GM10248 (cell line): ENCODE data around the gene PAN3.
"Not testable (repeated sequence)": the region's sequence is repeated elsewhere in the genome, so short reads cannot be mapped to it uniquely, and the experiment has no call there.

Experiments used
- CTCF ChIA-PET: fragments of 300-600 bp; sonication (Branson Sonifier 250); formaldehyde crosslinking; extraction: SDS; loops from one replicate; lab custom pipeline; 2021; ENCODE audit warnings: antibody characterized with exemption; lab: Yijun Ruan, JAX
- POLR2A ChIA-PET: fragments of 350-650 bp; sonication (Branson Sonifier 250); formaldehyde crosslinking; extraction: SDS; loops from one replicate; lab custom pipeline; 2020; ENCODE audit warnings: antibody characterized with exemption; lab: Yijun Ruan, JAX
- DNase-seq: peaks from one replicate; pipeline ENCODE4 v3.0.0; 2012; ENCODE audit errors: extremely low spot score
- TF ChIP-seq, protein P1 (sequence below): IDR thresholded peaks from 2 replicates; pipeline ENCODE4 v1.5.1; 2012; ENCODE audit warnings: mild to moderate bottlenecking, low read depth; ENCODE audit errors: extremely low read depth, missing control alignments, control extremely low read depth

The PAN3 gene

DNA sequence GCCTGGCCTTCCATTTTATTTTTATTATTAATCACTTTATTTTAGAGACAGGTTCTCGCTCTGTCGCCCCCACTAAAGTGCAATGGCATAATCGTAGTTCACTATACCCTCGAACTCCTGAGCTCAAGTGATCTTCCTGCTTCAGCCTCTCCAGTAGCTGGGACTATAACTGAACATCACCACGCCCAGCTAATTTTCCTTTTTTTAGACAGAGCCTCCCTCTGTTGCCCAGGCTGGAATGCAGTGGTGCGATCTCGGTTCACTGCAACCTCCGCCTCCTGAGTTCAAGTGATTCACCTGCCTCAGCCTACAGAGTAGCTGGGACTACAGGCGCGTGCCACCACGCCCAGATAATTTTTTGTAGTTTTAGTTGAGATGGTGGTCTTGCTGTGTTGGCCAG lies 6.7 kb upstream of the PAN3 start:
- CTCF ChIA-PET: no interaction called here
- no peak for DNase-seq
- POLR2A ChIA-PET: no interaction called here
- TF ChIP-seq, protein P1, sequence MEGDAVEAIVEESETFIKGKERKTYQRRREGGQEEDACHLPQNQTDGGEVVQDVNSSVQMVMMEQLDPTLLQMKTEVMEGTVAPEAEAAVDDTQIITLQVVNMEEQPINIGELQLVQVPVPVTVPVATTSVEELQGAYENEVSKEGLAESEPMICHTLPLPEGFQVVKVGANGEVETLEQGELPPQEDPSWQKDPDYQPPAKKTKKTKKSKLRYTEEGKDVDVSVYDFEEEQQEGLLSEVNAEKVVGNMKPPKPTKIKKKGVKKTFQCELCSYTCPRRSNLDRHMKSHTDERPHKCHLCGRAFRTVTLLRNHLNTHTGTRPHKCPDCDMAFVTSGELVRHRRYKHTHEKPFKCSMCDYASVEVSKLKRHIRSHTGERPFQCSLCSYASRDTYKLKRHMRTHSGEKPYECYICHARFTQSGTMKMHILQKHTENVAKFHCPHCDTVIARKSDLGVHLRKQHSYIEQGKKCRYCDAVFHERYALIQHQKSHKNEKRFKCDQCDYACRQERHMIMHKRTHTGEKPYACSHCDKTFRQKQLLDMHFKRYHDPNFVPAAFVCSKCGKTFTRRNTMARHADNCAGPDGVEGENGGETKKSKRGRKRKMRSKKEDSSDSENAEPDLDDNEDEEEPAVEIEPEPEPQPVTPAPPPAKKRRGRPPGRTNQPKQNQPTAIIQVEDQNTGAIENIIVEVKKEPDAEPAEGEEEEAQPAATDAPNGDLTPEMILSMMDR: no peak

DNA sequence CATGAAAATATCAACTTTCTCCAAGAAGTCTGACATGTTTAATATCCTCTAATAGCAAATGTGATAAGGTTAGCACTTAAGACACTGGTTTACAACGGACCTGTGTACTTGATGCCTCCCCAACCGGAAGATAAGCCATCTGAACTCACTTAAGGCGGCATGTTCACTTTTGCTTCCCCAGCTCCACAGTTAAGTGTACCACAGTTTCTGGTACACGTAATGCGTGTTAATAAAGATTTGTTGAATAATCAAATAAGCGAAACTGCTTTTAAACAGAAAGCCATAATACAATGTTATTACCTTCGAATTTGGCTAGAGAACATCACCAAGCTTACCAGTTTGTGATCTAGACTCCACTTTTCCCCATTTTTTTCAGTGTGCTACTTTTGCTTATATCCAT lies 1.4 kb upstream of the PAN3 start:
- POLR2A ChIA-PET: no interaction called here
- CTCF ChIA-PET: interaction anchor here (1.0 kb wide), 1 partner anchor 12 kb away, joined by 3 read pairs; no protein-coding TSS in a partner anchor
- TF ChIP-seq, protein P1: no peak
- DNase-seq: peak; percentile 44

DNA sequence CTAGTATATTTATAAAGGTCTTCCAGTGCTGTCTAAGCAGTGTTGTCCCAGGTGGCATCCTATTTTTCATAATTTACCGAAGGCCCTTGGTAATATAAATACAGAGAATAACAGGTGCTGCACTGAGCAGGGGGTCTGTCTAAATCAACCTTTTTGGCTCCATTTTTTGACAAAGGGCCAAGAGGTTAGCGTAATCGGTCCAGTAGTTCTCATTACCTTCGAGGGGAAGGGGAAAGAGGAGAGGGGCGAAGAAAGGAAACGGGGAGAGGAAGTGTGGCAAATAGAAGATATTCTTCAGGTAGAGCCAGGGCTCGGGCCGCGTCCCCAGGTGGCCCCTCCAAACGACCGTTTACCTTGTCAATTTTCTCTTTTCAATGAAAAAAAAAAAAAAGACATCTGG lies 749 bp upstream of the PAN3 start:
- TF ChIP-seq, protein P1: no peak
- CTCF ChIA-PET: interaction anchor here (1.0 kb wide), 1 partner anchor 13 kb away, joined by 3 read pairs; no protein-coding TSS in a partner anchor
- POLR2A ChIA-PET: interaction anchor here (0.7 to 1.0 kb wide), 6 partner anchors 10 to 1150 kb away, joined by 3 to 4 read pairs (median 4); no protein-coding TSS in a partner anchor
- DNase-seq: no peak

DNA sequence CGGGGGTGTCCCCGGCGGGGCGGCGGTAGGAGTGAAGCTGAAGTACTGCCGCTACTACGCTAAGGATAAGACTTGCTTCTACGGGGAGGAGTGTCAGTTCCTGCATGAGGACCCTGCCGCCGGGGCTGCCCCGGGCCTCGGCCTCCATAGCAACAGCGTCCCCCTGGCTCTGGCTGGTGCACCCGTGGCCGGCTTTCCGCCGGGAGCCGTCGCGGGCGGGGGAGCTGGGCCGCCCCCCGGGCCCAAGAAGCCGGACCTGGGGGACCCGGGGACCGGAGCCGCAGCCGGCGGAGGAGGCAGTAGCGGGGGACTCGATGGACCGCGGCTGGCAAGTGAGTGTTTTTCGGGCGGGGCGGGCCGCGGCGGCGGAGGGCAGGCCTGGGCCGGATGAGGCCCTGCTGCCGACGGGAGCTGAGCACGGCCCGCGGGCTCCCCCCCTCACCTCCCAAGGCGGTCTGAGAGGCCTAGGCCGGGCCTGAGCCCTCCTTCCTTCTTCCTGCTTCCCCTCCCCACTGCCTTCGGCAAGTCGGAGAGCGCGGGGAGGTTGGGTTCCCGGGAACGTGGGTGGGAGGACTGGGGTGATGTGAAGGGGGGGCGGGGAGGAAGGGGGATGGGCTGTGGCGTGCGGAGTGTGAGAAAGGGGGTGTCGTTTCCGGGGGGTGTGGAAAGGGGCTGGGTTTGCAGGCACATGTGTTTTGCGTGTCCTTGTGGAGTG lies 568 bp downstream of the PAN3 start:
- CTCF ChIA-PET: no interaction called here
- POLR2A ChIA-PET: no interaction called here
- peak; percentile 85 for DNase-seq
- TF ChIP-seq, protein P1: no peak

DNA sequence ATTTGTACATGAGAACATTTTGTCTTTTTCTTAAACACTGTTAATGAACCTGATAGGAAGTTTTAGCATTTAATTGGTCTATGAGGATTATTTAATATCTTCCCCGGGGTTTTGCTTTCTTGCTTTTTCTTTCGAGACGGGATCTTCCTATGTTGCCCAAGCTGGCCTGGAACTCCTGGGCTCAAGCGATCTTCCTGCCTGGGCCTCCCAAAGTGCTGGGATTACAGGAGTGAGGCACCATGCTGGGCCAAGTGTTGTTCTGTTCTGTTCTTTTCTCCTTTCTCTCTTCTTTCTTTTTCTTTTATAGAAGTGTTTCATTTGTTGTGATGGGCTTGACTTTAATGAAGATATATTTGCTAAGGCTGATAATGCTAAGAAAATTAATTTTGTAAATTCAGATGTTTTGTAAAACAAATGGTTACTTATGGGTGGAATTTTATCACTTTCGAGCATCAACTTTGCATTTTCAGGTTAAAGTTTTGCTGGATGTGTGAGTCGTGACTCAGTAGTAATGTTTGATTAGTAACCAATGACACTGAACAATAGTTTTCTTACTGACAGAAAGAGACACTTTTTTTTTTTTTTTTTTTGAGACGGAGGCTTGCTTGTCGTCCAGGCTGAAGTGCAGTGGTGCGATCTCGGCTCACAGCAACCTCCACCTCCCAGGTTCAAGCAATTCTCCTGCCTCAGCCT lies 2.2 kb downstream of the PAN3 start:
- DNase-seq: no peak
- TF ChIP-seq, protein P1: no peak
- POLR2A ChIA-PET: interaction anchor here (0.6 kb wide), 1 partner anchor 532 kb away, joined by 10 read pairs; no protein-coding TSS in a partner anchor
- CTCF ChIA-PET: interaction anchor here (0.5 to 2.1 kb wide), 3 partner anchors 8 to 15 kb away, joined by 3 to 5 read pairs (median 3); no protein-coding TSS in a partner anchor

DNA sequence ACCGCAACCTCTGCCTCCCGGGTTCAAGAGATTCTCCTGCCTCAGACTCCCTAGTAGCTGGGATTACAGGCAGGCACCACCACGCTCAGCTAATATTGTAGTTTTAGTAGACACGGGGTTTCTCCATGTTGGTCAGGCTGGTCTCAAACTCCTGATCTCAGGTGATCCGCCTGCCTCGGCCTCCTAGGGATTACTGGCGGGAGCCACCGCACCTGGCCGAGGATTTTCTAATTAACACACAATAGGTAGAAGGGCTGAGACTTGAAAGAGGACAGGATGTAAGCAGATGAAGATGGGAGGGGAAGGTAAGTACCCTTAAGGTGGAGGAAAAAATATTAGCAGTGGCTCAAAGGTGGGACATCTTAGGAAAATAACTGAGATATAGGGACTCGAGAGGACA lies 3.2 kb downstream of the PAN3 start:
- POLR2A ChIA-PET, DNase-seq: not testable (repeated sequence)
- CTCF ChIA-PET: interaction anchor here (2.1 kb wide), 1 partner anchor 14 kb away, joined by 5 read pairs; no protein-coding TSS in a partner anchor

DNA sequence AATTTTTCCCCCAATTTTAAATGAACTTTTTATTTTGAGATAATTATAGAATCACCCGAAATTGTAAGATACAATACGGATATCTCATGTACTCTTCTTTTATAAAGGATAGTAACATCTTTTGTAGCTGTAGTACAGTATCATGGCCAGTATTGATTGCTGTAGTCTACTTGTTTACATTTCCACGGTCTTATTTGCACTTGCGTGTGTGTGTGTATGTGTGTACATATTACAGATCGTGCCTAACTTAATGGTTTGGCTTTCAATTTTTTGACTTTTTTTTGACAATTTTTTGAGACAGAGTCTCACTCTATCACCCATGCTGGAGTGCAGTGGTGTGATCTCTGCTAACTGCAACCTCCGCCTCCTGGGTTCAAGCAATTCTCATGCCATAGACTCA lies 6.7 kb downstream of the PAN3 start:
- CTCF ChIA-PET: interaction anchor here (1.8 kb wide), 1 partner anchor 12 kb away, joined by 5 read pairs; no protein-coding TSS in a partner anchor
- POLR2A ChIA-PET: no interaction called here
- no peak for DNase-seq
- TF ChIP-seq, protein P1: no peak
